Ishikawa (cell line): ENCODE results near the gene SMAD3.

Source experiments
- CEBPB ChIP-seq: IDR thresholded peaks from 2 replicates; pipeline ENCODE4 v1.6.1; 2012
- CREB1 ChIP-seq: IDR thresholded peaks from 2 replicates; pipeline ENCODE4 v1.6.1; 2012; ENCODE audit warnings: low read depth
- EGR1 ChIP-seq: IDR thresholded peaks from 2 replicates; pipeline ENCODE4 v1.6.1; 2012
- EP300 ChIP-seq: IDR thresholded peaks from 2 replicates; pipeline ENCODE4 v1.6.1; 2012; ENCODE audit warnings: borderline replicate concordance
- FOXM1 ChIP-seq: IDR thresholded peaks from 2 replicates; pipeline ENCODE4 v1.6.1; 2012; ENCODE audit warnings: low read depth, borderline replicate concordance
- MAX ChIP-seq: IDR thresholded peaks from 2 replicates; pipeline ENCODE4 v1.6.1; 2012
- NFIC ChIP-seq: IDR thresholded peaks from 2 replicates; pipeline ENCODE4 v1.6.1; 2012
- RAD21 ChIP-seq: IDR thresholded peaks from 2 replicates; pipeline ENCODE4 v1.6.1; 2012; ENCODE audit warnings: low read depth
- TAF1 ChIP-seq: IDR thresholded peaks from 2 replicates; pipeline ENCODE4 v1.6.1; 2012; ENCODE audit warnings: low read depth, mild to moderate bottlenecking
- TCF12 ChIP-seq: IDR thresholded peaks from 2 replicates; pipeline ENCODE4 v1.6.1; 2012; ENCODE audit warnings: low read depth
- TEAD4 ChIP-seq: IDR thresholded peaks from 2 replicates; pipeline ENCODE4 v1.6.1; 2012
- USF1 ChIP-seq: IDR thresholded peaks from 2 replicates; pipeline ENCODE4 v1.6.1; 2012
- YY1 ChIP-seq: IDR thresholded peaks from 2 replicates; pipeline ENCODE4 v1.6.1; 2012; ENCODE audit warnings: low read depth
- ZBTB7A ChIP-seq: IDR thresholded peaks from 2 replicates; pipeline ENCODE4 v1.6.1; 2012; ENCODE audit warnings: low read depth
- TF ChIP-seq, protein P1 (sequence below): IDR thresholded peaks from 2 replicates; pipeline ENCODE4 v1.6.1; 2012; ENCODE audit warnings: low read depth, mild to moderate bottlenecking

SMAD3 gene

DNA sequence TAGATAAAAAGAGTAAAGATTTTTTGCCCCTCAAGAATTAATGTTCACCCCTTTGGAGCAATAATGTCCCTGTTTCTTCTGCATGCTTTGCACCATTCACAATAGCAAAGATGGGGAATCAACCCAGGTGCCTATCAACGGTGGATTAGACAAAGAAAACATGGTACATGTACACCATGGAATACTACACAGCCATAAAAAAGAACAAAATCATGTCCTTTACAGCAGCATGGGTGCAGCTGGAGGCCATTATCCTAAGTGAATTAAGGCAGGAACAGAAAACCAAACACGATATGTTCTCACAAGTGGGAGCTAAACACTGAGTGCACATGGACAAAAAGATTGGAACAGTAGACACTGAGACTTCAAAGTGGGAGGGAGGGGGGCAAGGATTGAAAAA, 153.9 kb downstream of the SMAD3 start:
- TF ChIP-seq TEAD4 (no peak), ZBTB7A (no peak)

GRCh38 chr15:67224889-67225288, 159.5 kb downstream of the SMAD3 start:
- TF ChIP-seq, protein P1, sequence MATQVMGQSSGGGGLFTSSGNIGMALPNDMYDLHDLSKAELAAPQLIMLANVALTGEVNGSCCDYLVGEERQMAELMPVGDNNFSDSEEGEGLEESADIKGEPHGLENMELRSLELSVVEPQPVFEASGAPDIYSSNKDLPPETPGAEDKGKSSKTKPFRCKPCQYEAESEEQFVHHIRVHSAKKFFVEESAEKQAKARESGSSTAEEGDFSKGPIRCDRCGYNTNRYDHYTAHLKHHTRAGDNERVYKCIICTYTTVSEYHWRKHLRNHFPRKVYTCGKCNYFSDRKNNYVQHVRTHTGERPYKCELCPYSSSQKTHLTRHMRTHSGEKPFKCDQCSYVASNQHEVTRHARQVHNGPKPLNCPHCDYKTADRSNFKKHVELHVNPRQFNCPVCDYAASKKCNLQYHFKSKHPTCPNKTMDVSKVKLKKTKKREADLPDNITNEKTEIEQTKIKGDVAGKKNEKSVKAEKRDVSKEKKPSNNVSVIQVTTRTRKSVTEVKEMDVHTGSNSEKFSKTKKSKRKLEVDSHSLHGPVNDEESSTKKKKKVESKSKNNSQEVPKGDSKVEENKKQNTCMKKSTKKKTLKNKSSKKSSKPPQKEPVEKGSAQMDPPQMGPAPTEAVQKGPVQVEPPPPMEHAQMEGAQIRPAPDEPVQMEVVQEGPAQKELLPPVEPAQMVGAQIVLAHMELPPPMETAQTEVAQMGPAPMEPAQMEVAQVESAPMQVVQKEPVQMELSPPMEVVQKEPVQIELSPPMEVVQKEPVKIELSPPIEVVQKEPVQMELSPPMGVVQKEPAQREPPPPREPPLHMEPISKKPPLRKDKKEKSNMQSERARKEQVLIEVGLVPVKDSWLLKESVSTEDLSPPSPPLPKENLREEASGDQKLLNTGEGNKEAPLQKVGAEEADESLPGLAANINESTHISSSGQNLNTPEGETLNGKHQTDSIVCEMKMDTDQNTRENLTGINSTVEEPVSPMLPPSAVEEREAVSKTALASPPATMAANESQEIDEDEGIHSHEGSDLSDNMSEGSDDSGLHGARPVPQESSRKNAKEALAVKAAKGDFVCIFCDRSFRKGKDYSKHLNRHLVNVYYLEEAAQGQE: no peak
- no peak for TF ChIP-seq YY1
- no peak for TF ChIP-seq EGR1
- no peak for TF ChIP-seq USF1
- TF ChIP-seq RAD21: no peak
- TF ChIP-seq MAX: no peak
- no peak for TF ChIP-seq EP300
- no peak for TF ChIP-seq TCF12
- no peak for TF ChIP-seq ZBTB7A
- no peak for TF ChIP-seq CEBPB
- no peak for TF ChIP-seq FOXM1
- no peak for TF ChIP-seq NFIC
- TF ChIP-seq TAF1: no peak
- TF ChIP-seq TEAD4: no peak

- TF ChIP-seq EGR1: no peak
- TF ChIP-seq TEAD4: no peak
- no peak for TF ChIP-seq YY1
- no peak for TF ChIP-seq NFIC
- no peak for TF ChIP-seq CEBPB
- no peak for TF ChIP-seq TAF1
- no peak for TF ChIP-seq FOXM1
- no peak for TF ChIP-seq CREB1
- no peak for TF ChIP-seq MAX
- TF ChIP-seq TCF12: no peak
- TF ChIP-seq USF1: no peak
- TF ChIP-seq RAD21: no peak
Observed at GRCh38 chr15:67225336-67225735, 159.9 kb downstream of the SMAD3 start.

- TF ChIP-seq TCF12: no peak
- TF ChIP-seq, protein P1: no peak
- no peak for TF ChIP-seq NFIC
- no peak for TF ChIP-seq FOXM1
- TF ChIP-seq YY1: no peak
- no peak for TF ChIP-seq TEAD4
- no peak for TF ChIP-seq ZBTB7A
- TF ChIP-seq RAD21: no peak
- TF ChIP-seq EGR1: no peak
- TF ChIP-seq EP300: no peak
Observed at GRCh38 chr15:67227431-67227830, 162.0 kb downstream of the SMAD3 start.

GRCh38 chr15:67227846-67228245, 162.4 kb downstream of the SMAD3 start:
- TF ChIP-seq ZBTB7A (no peak), USF1 (no peak), EGR1 (no peak), EP300 (no peak), TEAD4 (no peak), CEBPB (no peak), YY1 (no peak), NFIC (no peak), FOXM1 (no peak), RAD21 (no peak), TCF12 (no peak), MAX (no peak), CREB1 (no peak)
- TF ChIP-seq, protein P1: no peak
